GM12801 (cell line): Measurements from ENCODE around the gene OR6V1.

Source experiments
- CTCF ChIP-seq: IDR thresholded peaks from one replicate; pipeline ENCODE4 v1.5.1; 2011; ENCODE audit warnings: control low read depth; ENCODE audit not compliant: insufficient read length; ENCODE audit errors: extremely low read depth

OR6V1 gene

GRCh38 chr7:143013473-143013872 is 38.7 kb upstream of the OR6V1 start:
- no peak for TF ChIP-seq CTCF

- TF ChIP-seq CTCF: no peak
Observed at GRCh38 chr7:143013893-143014292, 38.2 kb upstream of the OR6V1 start.

GRCh38 chr7:143015084-143015483 is 37.1 kb upstream of the OR6V1 start:
- no peak for TF ChIP-seq CTCF

- TF ChIP-seq CTCF: no peak
Observed at GRCh38 chr7:143015926-143016490, 36.1 kb upstream of the OR6V1 start.

GRCh38 chr7:143016996-143017395 is 35.1 kb upstream of the OR6V1 start:
- no peak for TF ChIP-seq CTCF

GRCh38 chr7:143018931-143019330 is 33.2 kb upstream of the OR6V1 start:
- no peak for TF ChIP-seq CTCF

- no peak for TF ChIP-seq CTCF
Observed at GRCh38 chr7:143023047-143023446, 29.1 kb upstream of the OR6V1 start.
